GM12874 (cell line): ENCODE measurements around the gene NLGN1.

ENCODE experiments used
- CTCF ChIP-seq: IDR thresholded peaks from 2 replicates; pipeline ENCODE4 v1.5.1; 2011; ENCODE audit warnings: low read depth, mild to moderate bottlenecking, control low read depth, low read length, moderate library complexity; ENCODE audit not compliant: insufficient read depth

Gene NLGN1

GRCh38 chr3:173547070-173547469 lies 149.5 kb downstream of the NLGN1 start:
- TF ChIP-seq CTCF, result no peak

- no peak for TF ChIP-seq CTCF
These were observed 150.7 kb downstream of the NLGN1 start for GRCh38 chr3:173548261-173548660.

- TF ChIP-seq CTCF, result no peak
These were observed 155.0 kb downstream of the NLGN1 start for GRCh38 chr3:173552526-173552925.

DNA sequence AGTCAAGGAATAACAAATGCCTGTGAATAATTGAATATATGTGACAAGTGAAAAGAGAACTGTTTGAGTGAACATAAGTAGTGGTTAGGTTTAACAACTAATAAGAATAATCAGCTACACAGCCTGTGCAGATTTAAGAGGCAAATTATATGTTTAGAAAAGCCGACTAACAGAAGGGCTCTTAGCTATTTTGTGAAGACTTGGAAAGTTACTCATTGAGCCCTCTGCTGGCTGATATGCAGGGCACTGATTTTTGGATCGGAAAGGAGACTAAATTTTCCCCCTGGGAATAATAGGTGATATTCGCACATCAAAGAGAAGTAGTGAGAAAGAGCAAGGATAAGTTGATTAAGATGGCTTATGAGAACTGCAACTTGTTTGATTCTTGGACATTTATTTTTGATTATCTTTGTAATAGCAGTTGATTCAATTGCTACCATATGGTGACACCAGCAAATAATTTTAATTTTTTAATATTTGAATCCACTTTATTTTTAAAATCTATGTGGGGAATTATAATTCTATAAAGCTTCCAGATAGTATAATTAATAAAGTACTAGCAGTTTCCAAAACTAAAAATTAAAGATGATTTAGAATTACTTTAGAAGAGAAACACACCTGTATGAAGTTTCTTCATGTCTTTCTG lies 156.2 kb downstream of the NLGN1 start:
- TF ChIP-seq CTCF, result peak; percentile 51

DNA sequence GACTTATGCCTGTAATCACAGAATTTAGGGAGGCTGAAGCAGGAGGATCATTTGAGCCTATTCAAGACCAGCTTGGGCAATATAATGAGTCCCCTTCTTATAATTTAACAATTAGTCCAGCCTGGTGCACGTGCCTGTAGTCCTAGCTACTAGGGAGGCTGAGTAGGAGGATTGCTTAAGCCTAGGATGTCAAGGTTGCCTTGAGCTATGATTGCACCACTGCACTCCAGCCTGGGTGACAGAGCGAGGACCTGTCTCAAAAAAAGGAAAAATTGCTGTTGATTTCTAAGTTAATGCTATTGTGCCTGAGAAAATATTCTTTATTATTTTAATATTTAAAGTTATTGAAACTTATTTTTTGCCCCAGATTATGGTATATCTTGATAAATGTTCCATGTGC lies 159.0 kb downstream of the NLGN1 start:
- TF ChIP-seq CTCF, result no peak

- no peak for TF ChIP-seq CTCF
These were observed 170.5 kb downstream of the NLGN1 start for GRCh38 chr3:173567997-173568396.

DNA sequence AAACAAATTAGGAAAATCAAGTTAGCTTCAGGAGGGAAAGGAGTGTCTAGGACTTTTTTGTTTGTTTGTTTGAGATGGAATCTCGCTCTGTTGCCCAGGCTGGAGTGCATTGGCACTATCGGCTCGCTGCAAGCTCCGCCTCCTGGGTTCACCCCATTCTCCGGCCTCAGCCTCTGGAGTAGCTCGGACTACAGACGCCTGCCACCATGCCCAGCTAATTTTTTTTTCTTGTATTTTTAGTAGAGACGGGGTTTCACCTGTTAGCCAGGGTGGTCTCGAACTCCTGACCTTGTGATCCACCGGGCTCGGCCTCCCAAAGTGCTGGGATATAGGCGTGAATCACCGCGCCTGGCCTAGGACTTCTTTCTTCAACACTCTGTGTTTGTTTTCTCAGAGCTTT lies 171.1 kb downstream of the NLGN1 start:
- TF ChIP-seq CTCF, result no peak
